Measurements from ENCODE around the gene ITGB7. TPM values are rescaled to one million over a fixed set of nuclear protein-coding genes. Genes with fewer than 3 reads are reported as not detected.

Gene ITGB7
- total and polyA plus RNA-seq, 4 experiments from 2014 or later, result 271 to 397 (median 378) TPM

DNA sequence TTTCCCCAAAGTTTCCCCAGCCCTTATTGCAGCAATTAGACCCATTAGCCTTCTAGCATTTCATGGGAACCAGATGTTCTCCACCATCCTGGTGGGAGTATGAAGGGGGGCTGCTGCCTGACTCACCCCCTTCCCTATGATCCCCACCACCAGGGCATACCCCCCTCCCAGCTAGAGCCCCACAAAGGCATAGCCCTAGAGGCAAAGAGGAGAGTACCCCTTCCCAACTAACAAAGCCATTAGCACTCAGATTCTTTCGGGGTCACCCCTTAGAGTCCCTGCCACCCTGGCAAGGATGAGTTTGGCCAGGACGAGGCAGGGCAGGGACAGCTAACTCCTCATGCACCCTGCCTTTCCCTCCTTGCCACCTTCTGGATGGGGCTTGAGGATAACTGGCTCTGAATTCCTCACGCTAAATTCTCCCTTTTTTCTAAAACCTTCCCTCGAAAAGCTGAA is 15.8 kb upstream of the ITGB7 start:
- Mint-ChIP-seq H3K9me3 (no peaks in the 10 kb centered on the region), H3K36me3 (peaks cover 5 to 31% of the 10 kb centered on the region in 2 donors), H3K27me3 (no peaks in the 10 kb centered on the region), H3K4me1 (peaks cover 54 to 88% (median 66%) of the 10 kb centered on the region in 4 donors), H3K27ac (peak overlapping the region; percentile 85 to 97 (median 93)), H3K4me3 (peak overlapping the region; percentile 67 to 82 (median 77))
- DNase-seq, result peak in 1 of 5 donors; percentile 43
- H3K4me1 ChIP-seq (ENCODE audit: insufficient read depth, low read length), result peaks cover 71% of the 10 kb centered on the region
- POLR2A ChIA-PET (ENCODE audit: partially characterized antibody), result interaction anchor here (1.0 to 16.2 kb wide), 8 partner anchors 13 to 278 kb away, joined by 3 to 333 read pairs (median 4); partner anchors contain the start of genes ESPL1, ITGB7, RARG and TARBP2
- H3K27me3 ChIP-seq (ENCODE audit: insufficient read depth, low read length), result no peaks in the 10 kb centered on the region
- intact Hi-C loops (cut with micrococcal nuclease), result no loop called here
- H3K27ac ChIP-seq (ENCODE audit: low read depth, low read length), result peak overlapping the region; percentile 98
- no peaks in the 10 kb centered on the region for H3K9me3 ChIP-seq (ENCODE audit: control insufficient read depth in 1 of 2, low read length in 2 of 2)
- CTCF ChIA-PET (ENCODE audit: partially characterized antibody), result interaction anchor here (0.7 to 1.9 kb wide), 6 partner anchors 8 to 62 kb away, joined by 3 to 7 read pairs (median 4); no protein-coding TSS in a partner anchor
- peaks cover 3% of the 10 kb centered on the region for H3K36me3 ChIP-seq (ENCODE audit: insufficient read depth, low read length)
- no peak overlapping the region for H3K4me3 ChIP-seq (ENCODE audit: low read length in 2 of 2)

DNA sequence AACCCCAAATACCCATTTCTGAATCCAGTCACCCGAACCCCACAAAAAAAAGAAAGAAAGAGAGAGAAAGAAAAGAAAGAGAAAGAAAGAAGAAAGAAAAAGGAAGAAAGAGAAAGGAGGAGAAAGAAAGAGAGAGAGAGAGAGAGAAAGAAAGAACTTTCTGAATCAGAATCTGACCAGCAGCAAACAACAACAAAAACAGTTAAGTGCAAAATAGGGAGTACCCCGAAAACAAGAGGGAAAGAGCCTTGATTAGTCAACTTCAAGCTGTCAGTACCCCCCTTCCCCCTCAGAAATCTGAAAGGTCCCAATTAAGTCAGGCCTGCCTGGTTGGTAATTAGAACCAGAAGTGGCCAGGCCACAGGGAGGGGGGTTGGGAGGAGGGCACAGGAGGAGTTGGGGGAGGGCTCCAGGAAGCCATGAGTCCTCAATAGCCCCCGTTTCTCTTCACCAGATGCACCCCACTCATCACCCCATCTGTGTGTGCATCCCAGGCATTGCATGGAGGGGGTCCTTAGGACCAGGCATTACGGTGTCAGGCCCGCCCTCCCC is 15.2 kb upstream of the ITGB7 start:
- CTCF ChIA-PET (ENCODE audit: partially characterized antibody), result interaction anchor here (1.1 to 1.9 kb wide), 4 partner anchors 10 to 29 kb away, joined by 3 to 7 read pairs (median 4); no protein-coding TSS in a partner anchor
- Histone ChIP-seq H3K4me3 (ENCODE audit: low read length in 2 of 2) (no peak overlapping the region), H3K27me3 (ENCODE audit: insufficient read depth, low read length) (no peaks in the 10 kb centered on the region), H3K27ac (ENCODE audit: low read depth, low read length) (peak overlapping the region; percentile 98), H3K4me1 (ENCODE audit: insufficient read depth, low read length) (peaks cover 71% of the 10 kb centered on the region), H3K9me3 (ENCODE audit: control insufficient read depth in 1 of 2, low read length in 2 of 2) (no peaks in the 10 kb centered on the region), H3K36me3 (ENCODE audit: insufficient read depth, low read length) (no peaks in the 10 kb centered on the region)
- peaks cover 5 to 28% of the 10 kb centered on the region in 2 donors for H3K36me3 Mint-ChIP-seq
- no peaks in the 10 kb centered on the region for H3K27me3 Mint-ChIP-seq
- POLR2A ChIA-PET (ENCODE audit: partially characterized antibody), result interaction anchor here (1.1 to 16.2 kb wide), 4 partner anchors 13 to 40 kb away, joined by 3 to 333 read pairs (median 94); partner anchors contain the start of genes ITGB7 and RARG
- peak overlapping the region; percentile 71 to 82 (median 78) for H3K4me3 Mint-ChIP-seq
- H3K9me3 Mint-ChIP-seq, result no peaks in the 10 kb centered on the region
- DNase-seq, result peak in 1 of 5 donors; percentile 53
- peak overlapping the region; percentile 85 to 97 (median 94) for H3K27ac Mint-ChIP-seq
- peaks cover 57 to 89% (median 67%) of the 10 kb centered on the region in 4 donors for H3K4me1 Mint-ChIP-seq
- intact Hi-C loops (cut with micrococcal nuclease), result no loop called here

DNA sequence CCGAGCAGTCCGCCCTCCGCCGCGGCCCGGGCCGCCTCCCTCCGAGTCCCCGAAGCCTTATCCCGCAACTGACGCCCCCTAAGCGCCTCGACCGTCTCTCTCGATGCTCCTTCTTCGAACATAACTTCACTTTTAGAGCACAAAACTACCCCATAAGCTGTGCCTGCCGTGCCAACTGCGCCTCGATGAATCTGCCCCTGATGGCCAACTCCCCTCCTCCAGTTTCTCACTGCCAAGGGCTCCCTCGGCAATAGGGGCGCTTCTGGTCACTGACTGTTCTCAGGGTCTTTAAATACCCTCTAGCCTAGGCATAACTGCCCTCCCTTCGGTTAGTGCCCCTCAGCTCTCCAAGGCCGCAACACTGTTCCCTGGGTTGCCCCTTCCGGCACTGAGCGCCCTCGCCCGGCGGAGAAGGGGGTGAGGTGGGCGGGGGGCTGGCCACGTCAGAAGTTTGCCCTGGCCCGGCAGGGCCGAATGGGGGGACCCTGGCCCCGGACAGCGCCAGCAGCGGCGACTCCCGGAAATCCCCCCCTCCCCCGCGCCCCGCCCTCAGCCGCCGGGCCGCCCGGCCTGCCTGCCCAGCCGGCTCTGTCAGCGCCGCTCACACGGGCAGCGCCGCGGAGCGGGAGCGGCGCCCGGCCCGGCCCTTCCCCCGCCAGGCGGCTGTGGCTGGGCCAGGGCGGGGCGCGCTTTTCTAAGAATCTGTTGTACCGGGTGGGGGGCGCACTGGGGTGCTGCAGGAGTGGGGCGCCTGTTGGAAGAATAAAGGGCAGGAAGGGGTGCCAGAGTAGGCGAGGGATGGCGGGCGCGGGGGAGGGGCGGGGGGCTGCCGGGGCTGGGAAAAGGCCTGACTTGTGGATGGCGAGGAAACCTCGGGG is 14.4 kb upstream of the ITGB7 start:
- Mint-ChIP-seq H3K4me1 (peaks cover 57 to 90% (median 69%) of the 10 kb centered on the region in 4 donors), H3K9me3 (no peaks in the 10 kb centered on the region)

DNA sequence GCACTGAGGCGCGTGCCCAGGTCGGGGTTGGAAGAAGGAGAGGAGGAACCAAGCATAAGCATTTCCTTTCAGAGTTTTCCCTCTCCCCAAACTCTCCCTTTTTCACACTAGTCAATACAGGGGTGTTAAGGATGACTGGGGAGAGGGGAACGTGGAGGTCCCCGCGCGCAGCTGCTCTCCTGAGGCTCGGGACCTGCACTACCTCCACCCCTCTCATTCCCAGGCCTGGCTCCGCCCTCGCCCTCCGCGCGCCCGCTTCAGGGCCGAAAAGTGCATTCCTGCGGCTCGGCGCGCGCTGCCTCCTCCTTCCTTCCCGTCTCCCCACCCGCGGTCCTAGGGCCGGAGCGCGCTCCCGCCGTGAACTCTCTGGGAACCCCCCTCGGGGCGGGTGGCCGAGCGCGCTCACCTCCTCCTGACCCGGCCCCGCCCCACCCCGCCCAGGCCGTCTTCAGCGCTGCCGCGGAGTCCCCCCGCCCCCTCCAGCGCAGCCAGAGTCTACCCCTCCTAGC is 13.7 kb upstream of the ITGB7 start:
- Mint-ChIP-seq H3K4me1 (peaks cover 64 to 93% (median 72%) of the 10 kb centered on the region in 4 donors), H3K9me3 (no peaks in the 10 kb centered on the region), H3K27ac (peak overlapping the region; percentile 93 to 99 (median 97)), H3K4me3 (peak overlapping the region; percentile 95 to 99 (median 98)), H3K36me3 (peaks cover 7 to 35% of the 10 kb centered on the region in 2 donors), H3K27me3 (no peaks in the 10 kb centered on the region)
- peaks cover 78% of the 10 kb centered on the region for H3K4me1 ChIP-seq (ENCODE audit: insufficient read depth, low read length)
- H3K4me3 ChIP-seq (ENCODE audit: low read length in 2 of 2), result peak overlapping the region; percentile 73 to 82
- H3K27ac ChIP-seq (ENCODE audit: low read depth, low read length), result peak overlapping the region; percentile 98
- no peaks in the 10 kb centered on the region for H3K27me3 ChIP-seq (ENCODE audit: insufficient read depth, low read length)
- H3K36me3 ChIP-seq (ENCODE audit: insufficient read depth, low read length), result no peaks in the 10 kb centered on the region
- ChIA-PET CTCF (ENCODE audit: partially characterized antibody) (interaction anchor here (0.9 to 3.6 kb wide), 12 partner anchors 8 to 103 kb away, joined by 3 to 41 read pairs (median 5); partner anchors contain the start of genes AAAS, CSAD, ESPL1 and ITGB7), POLR2A (ENCODE audit: partially characterized antibody) (interaction anchor here (0.7 to 16.2 kb wide), 24 partner anchors 11 to 280 kb away, joined by 3 to 333 read pairs (median 12); partner anchors contain the start of genes AAAS, CSAD, ESPL1 and ITGB7)
- DNase-seq, result peak; percentile 60 to 85 (median 65)
- intact Hi-C loops (cut with micrococcal nuclease), result loop anchor here (1.0 to 2.0 kb wide), 6 partner anchors 12 to 214 kb away; partner anchors contain the start of genes CSAD, EIF4B, ESPL1 and MYG1
- H3K9me3 ChIP-seq (ENCODE audit: control insufficient read depth in 1 of 2, low read length in 2 of 2), result no peaks in the 10 kb centered on the region

More for the DNA sequence above, 14.4 kb upstream of the ITGB7 start:
- CTCF ChIA-PET (ENCODE audit: partially characterized antibody), result interaction anchor here (1.2 to 3.3 kb wide), 3 partner anchors 9 to 13 kb away, joined by 4 to 16 read pairs (median 8); partner anchors contain the start of gene ITGB7
- H3K27ac ChIP-seq (ENCODE audit: low read depth, low read length), result peak overlapping the region; percentile 98
- Mint-ChIP-seq H3K4me3 (peak overlapping the region; percentile 95 to 99 (median 98)), H3K36me3 (peaks cover 0 to 30% of the 10 kb centered on the region in 2 donors), H3K27ac (peak overlapping the region; percentile 93 to 99 (median 97)), H3K27me3 (no peaks in the 10 kb centered on the region)
- H3K36me3 ChIP-seq (ENCODE audit: insufficient read depth, low read length), result no peaks in the 10 kb centered on the region
- H3K4me1 ChIP-seq (ENCODE audit: insufficient read depth, low read length), result peaks cover 76% of the 10 kb centered on the region
- no peaks in the 10 kb centered on the region for H3K27me3 ChIP-seq (ENCODE audit: insufficient read depth, low read length)
- H3K4me3 ChIP-seq (ENCODE audit: low read length in 2 of 2), result peak overlapping the region; percentile 73 to 82
- intact Hi-C loops (cut with micrococcal nuclease), result loop anchor here (2.0 kb wide), 1 partner anchor 215 kb away; the partner anchor contains the start of gene EIF4B
- POLR2A ChIA-PET (ENCODE audit: partially characterized antibody), result interaction anchor here (0.7 to 16.2 kb wide), 11 partner anchors 12 to 101 kb away, joined by 3 to 333 read pairs (median 45); partner anchors contain the start of genes CSAD, ESPL1, ITGB7 and PFDN5
- DNase-seq, result peak in 2 of 5 donors; percentile 39 to 63
- no peaks in the 10 kb centered on the region for H3K9me3 ChIP-seq (ENCODE audit: control insufficient read depth in 1 of 2, low read length in 2 of 2)

DNA sequence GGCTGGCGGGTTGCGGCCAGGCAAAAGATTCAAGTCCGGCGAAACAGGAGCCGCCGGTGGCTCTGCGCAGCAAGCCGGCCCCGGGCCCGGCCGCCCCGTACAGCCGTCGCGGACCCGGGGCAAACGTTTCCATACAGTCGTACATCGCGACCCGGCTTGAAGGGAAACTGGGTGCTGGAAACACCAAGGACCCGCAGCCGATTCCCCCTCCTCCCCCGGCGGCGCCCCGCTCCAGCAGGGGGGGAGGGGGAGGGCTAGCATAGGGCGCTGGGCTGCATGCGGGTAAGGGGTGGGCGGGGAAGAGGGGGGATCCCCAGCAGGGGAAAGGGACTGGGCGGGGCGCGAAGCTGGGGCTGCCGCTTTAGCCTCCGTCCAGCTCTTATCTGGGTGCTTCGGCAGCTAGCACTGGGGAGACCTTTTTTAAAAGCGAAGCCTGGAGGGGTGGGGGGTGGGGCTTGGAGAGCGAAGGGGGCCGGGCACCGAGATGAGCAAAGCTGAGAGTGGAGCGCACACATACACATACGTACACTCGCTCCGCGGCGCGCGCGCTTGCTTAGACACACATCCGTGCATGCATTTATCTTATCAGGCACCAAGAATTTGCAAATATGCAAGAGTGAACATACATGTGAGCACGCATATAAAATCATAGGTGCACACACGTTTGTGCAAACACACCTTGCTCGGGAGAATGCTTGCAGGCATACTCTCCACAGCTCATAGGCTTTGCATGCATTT is 13.1 kb upstream of the ITGB7 start:
- H3K36me3 Mint-ChIP-seq, result peaks cover 13 to 41% of the 10 kb centered on the region in 2 donors
- H3K36me3 ChIP-seq (ENCODE audit: insufficient read depth, low read length), result peaks cover 5% of the 10 kb centered on the region
- H3K4me1 ChIP-seq (ENCODE audit: insufficient read depth, low read length), result peaks cover 78% of the 10 kb centered on the region
- H3K4me3 Mint-ChIP-seq, result peak overlapping the region; percentile 95 to 99 (median 98)
- H3K27ac Mint-ChIP-seq, result peak overlapping the region; percentile 94 to 99 (median 97)
- no peaks in the 10 kb centered on the region for H3K27me3 Mint-ChIP-seq
- H3K27me3 ChIP-seq (ENCODE audit: insufficient read depth, low read length), result no peaks in the 10 kb centered on the region
- peak overlapping the region; percentile 98 for H3K27ac ChIP-seq (ENCODE audit: low read depth, low read length)
- H3K9me3 ChIP-seq (ENCODE audit: control insufficient read depth in 1 of 2, low read length in 2 of 2), result no peaks in the 10 kb centered on the region
- POLR2A ChIA-PET (ENCODE audit: partially characterized antibody), result interaction anchor here (0.6 to 16.2 kb wide), 32 partner anchors 8 to 281 kb away, joined by 3 to 333 read pairs (median 9); partner anchors contain the start of genes AAAS, CSAD, ESPL1 and ITGB7
- peaks cover 62 to 93% (median 73%) of the 10 kb centered on the region in 4 donors for H3K4me1 Mint-ChIP-seq
- DNase-seq, result peak; percentile 80 to 90 (median 84)
- CTCF ChIA-PET (ENCODE audit: partially characterized antibody), result interaction anchor here (0.6 to 3.6 kb wide), 21 partner anchors 8 to 125 kb away, joined by 3 to 41 read pairs (median 4); partner anchors contain the start of genes AAAS, CSAD, ESPL1 and ITGB7
- no peaks in the 10 kb centered on the region for H3K9me3 Mint-ChIP-seq
- intact Hi-C loops (cut with micrococcal nuclease), result loop anchor here (1.0 to 2.0 kb wide), 6 partner anchors 12 to 213 kb away; partner anchors contain the start of genes CSAD, EIF4B, ESPL1 and MYG1
- H3K4me3 ChIP-seq (ENCODE audit: low read length in 2 of 2), result peak overlapping the region; percentile 82 to 89
